WTC11 (cell line): ENCODE data around the gene AHSP.

ENCODE experiments used
- SMAD3 ChIP-seq: sonication (generic); formaldehyde crosslinking; IDR thresholded peaks from 2 replicates; pipeline ENCODE4 v1.8.0; 2022; ENCODE audit warnings: missing genetic modification reagents, mild to moderate bottlenecking, borderline replicate concordance
- TF ChIP-seq, protein P1 (sequence below): sonication (generic); formaldehyde crosslinking; IDR thresholded peaks from 2 replicates; pipeline ENCODE4 v1.8.0; 2022; ENCODE audit warnings: mild to moderate bottlenecking, missing genetic modification reagents
- TF ChIP-seq, protein P2 (sequence below): fragments of 200-600 bp; IDR thresholded peaks from 2 replicates; pipeline ENCODE4 v1.8.0; 2022; ENCODE audit warnings: antibody characterized with exemption

DNA sequence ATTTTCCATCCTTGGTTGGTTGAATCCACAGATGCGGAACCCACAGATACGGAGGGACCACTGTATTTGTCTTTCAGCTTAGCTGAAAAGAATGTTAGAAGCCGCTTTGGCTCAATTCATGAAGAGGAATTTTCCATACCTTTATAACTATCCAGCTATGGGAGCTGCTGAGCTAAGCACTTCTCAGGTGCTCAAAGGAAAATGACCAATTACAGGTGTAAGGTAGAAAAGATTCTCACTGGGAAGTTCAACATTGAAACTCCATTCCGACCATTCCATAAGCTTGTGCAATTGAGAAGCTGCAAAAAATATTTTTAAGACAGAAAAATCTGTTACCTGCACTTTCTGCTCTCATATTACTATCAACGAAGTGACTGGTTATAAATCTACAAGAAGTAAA, 2.7 kb downstream of the AHSP start:
- TF ChIP-seq, protein P1, sequence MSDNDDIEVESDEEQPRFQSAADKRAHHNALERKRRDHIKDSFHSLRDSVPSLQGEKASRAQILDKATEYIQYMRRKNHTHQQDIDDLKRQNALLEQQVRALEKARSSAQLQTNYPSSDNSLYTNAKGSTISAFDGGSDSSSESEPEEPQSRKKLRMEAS: no peak
- TF ChIP-seq, protein P2, sequence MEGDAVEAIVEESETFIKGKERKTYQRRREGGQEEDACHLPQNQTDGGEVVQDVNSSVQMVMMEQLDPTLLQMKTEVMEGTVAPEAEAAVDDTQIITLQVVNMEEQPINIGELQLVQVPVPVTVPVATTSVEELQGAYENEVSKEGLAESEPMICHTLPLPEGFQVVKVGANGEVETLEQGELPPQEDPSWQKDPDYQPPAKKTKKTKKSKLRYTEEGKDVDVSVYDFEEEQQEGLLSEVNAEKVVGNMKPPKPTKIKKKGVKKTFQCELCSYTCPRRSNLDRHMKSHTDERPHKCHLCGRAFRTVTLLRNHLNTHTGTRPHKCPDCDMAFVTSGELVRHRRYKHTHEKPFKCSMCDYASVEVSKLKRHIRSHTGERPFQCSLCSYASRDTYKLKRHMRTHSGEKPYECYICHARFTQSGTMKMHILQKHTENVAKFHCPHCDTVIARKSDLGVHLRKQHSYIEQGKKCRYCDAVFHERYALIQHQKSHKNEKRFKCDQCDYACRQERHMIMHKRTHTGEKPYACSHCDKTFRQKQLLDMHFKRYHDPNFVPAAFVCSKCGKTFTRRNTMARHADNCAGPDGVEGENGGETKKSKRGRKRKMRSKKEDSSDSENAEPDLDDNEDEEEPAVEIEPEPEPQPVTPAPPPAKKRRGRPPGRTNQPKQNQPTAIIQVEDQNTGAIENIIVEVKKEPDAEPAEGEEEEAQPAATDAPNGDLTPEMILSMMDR: no peak
- no peak for TF ChIP-seq SMAD3
